H9 (cell line): ENCODE results near the gene BHLHE41. TPM values are rescaled to one million over a fixed set of nuclear protein-coding genes. Genes with fewer than 3 reads are reported as not detected.

ENCODE experiments used
- DNase-seq: peaks from one replicate; pipeline ENCODE4 v3.0.0-alpha.2; 2017
- H2AFZ ChIP-seq: one replicate; pipeline ENCODE4 v1.6.1; 2013; ENCODE audit warnings: mild to moderate bottlenecking, low read length, control low read depth, moderate library complexity
- H2AK5ac ChIP-seq: 2 replicates; pipeline ENCODE4 v1.6.1; 2013; ENCODE audit warnings: low read length, control low read depth, mixed read lengths; ENCODE audit not compliant: insufficient read length
- H2BK120ac ChIP-seq: one replicate; pipeline ENCODE4 v1.6.1; 2013; ENCODE audit warnings: low read depth, mild to moderate bottlenecking, low read length, control low read depth, inconsistent platforms; ENCODE audit not compliant: poor library complexity, severe bottlenecking
- H2BK12ac ChIP-seq: 2 replicates; pipeline ENCODE4 v1.6.1; 2013; ENCODE audit warnings: low read length, control low read depth, mixed read lengths, low read depth; ENCODE audit not compliant: insufficient read length
- H2BK15ac ChIP-seq: 2 replicates; pipeline ENCODE4 v1.6.1; 2013; ENCODE audit warnings: low read depth, low read length, control low read depth
- H2BK20ac ChIP-seq: one replicate; pipeline ENCODE4 v1.6.1; 2013; ENCODE audit warnings: low read depth, mild to moderate bottlenecking, low read length, control low read depth, inconsistent platforms; ENCODE audit not compliant: poor library complexity, severe bottlenecking
- H2BK5ac ChIP-seq: 2 replicates; pipeline ENCODE4 v1.6.1; 2013; ENCODE audit warnings: low read length, control low read depth, mixed read lengths; ENCODE audit not compliant: insufficient read length
- H3K14ac ChIP-seq: 2 replicates; pipeline ENCODE4 v1.6.1; 2013; ENCODE audit warnings: low read length, control low read depth; ENCODE audit not compliant: insufficient read depth
- H3K18ac ChIP-seq: 2 replicates; pipeline ENCODE4 v1.6.1; 2013; ENCODE audit warnings: low read depth, mild to moderate bottlenecking, mixed read lengths, low read length, control low read depth; ENCODE audit not compliant: insufficient read length
- H3K23ac ChIP-seq: 2 replicates; pipeline ENCODE4 v1.6.1; 2013; ENCODE audit warnings: low read length, control low read depth, mixed read lengths, low read depth; ENCODE audit not compliant: insufficient read length
- H3K23me2 ChIP-seq: 2 replicates; pipeline ENCODE4 v1.6.1; 2013; ENCODE audit warnings: low read depth, mild to moderate bottlenecking, mixed read lengths, low read length, control low read depth; ENCODE audit not compliant: insufficient read length, poor library complexity, severe bottlenecking
- H3K27ac ChIP-seq: 2 replicates; pipeline ENCODE4 v1.5.1; 2013; ENCODE audit warnings: low read length, control low read depth, mixed read lengths, low read depth; ENCODE audit not compliant: insufficient read length
- H3K27me3 ChIP-seq: 2 replicates; pipeline ENCODE4 v1.6.1; 2013; ENCODE audit warnings: low read length, control low read depth, inconsistent platforms; ENCODE audit not compliant: insufficient read depth
- H3K4ac ChIP-seq: 2 replicates; pipeline ENCODE4 v1.6.1; 2013; ENCODE audit warnings: low read depth, mild to moderate bottlenecking, control low read depth, inconsistent platforms, low read length, moderate library complexity
- H3K4me1 ChIP-seq: 2 replicates; pipeline ENCODE4 v1.6.1; 2013; ENCODE audit warnings: low read length, control low read depth, inconsistent platforms; ENCODE audit not compliant: insufficient read depth
- H3K4me2 ChIP-seq: 2 replicates; pipeline ENCODE4 v1.6.1; 2013; ENCODE audit warnings: low read length, control low read depth, mixed read lengths; ENCODE audit not compliant: insufficient read length, insufficient read depth
- H3K56ac ChIP-seq: 2 replicates; pipeline ENCODE4 v1.6.1; 2013; ENCODE audit warnings: low read depth, mild to moderate bottlenecking, mixed read lengths, low read length, control low read depth; ENCODE audit not compliant: insufficient read length
- H3K79me1 ChIP-seq: 2 replicates; pipeline ENCODE4 v1.6.1; 2013; ENCODE audit warnings: low read depth, mild to moderate bottlenecking, moderate library complexity, low read length, control low read depth, inconsistent platforms; ENCODE audit not compliant: insufficient read depth, poor library complexity, severe bottlenecking
- H3K79me2 ChIP-seq: 2 replicates; pipeline ENCODE4 v1.6.1; 2013; ENCODE audit warnings: low read length, control low read depth, inconsistent platforms; ENCODE audit not compliant: insufficient read depth
- H3K9ac ChIP-seq: 2 replicates; pipeline ENCODE4 v1.6.1; 2013; ENCODE audit warnings: low read length, control low read depth, mixed read lengths; ENCODE audit not compliant: insufficient read length; ENCODE audit errors: extremely low read depth
- H3K9me3 ChIP-seq: one replicate; pipeline ENCODE4 v1.6.1; 2013; ENCODE audit warnings: low read depth, low read length, inconsistent platforms; ENCODE audit not compliant: control insufficient read depth
- H3T11ph ChIP-seq: one replicate; pipeline ENCODE4 v1.6.1; 2013; ENCODE audit warnings: mild to moderate bottlenecking, low read length, control low read depth, inconsistent platforms
- H4K20me1 ChIP-seq: one replicate; pipeline ENCODE4 v1.6.1; 2013; ENCODE audit not compliant: control insufficient read depth, insufficient read length, insufficient read depth
- H4K5ac ChIP-seq: 2 replicates; pipeline ENCODE4 v1.6.1; 2013; ENCODE audit warnings: low read depth, mild to moderate bottlenecking, mixed read lengths, low read length, control low read depth; ENCODE audit not compliant: insufficient read length
- H4K8ac ChIP-seq: replicated peaks from 2 replicates; pipeline ENCODE4 v1.6.1; 2013; ENCODE audit warnings: low read length, control low read depth, mixed read lengths, low read depth; ENCODE audit not compliant: insufficient read length
- H4K91ac ChIP-seq: 2 replicates; pipeline ENCODE4 v1.6.1; 2013; ENCODE audit warnings: low read depth, mild to moderate bottlenecking, moderate library complexity, mixed read lengths, low read length, control low read depth; ENCODE audit not compliant: insufficient read length
- H3K27ac Mint-ChIP-seq, 3 experiments: 2 replicates in 2 of 3; 3 replicates in 1 of 3; pipeline ENCODE4 v1.8.0; 2020 to 2021; ENCODE audit warnings: mixed read lengths in 3 of 3, mild to moderate bottlenecking in 1 of 3, moderate library complexity in 1 of 3
- H3K27me3 Mint-ChIP-seq: 2 replicates; pipeline ENCODE4 v1.8.0; 2021; ENCODE audit warnings: low read depth, mild to moderate bottlenecking, moderate library complexity, mixed read lengths
- H3K36me3 Mint-ChIP-seq, 3 experiments: 2 replicates in 2 of 3; 3 replicates in 1 of 3; pipeline ENCODE4 v1.8.0; 2020 to 2021; ENCODE audit warnings: low read depth in 3 of 3, mixed read lengths in 3 of 3; ENCODE audit not compliant: insufficient read depth in 1 of 3
- H3K4me1 Mint-ChIP-seq, 2 experiments: 2 replicates each; pipeline ENCODE4 v1.8.0; 2020; ENCODE audit warnings: mixed read lengths in 2 of 2
- H3K4me3 Mint-ChIP-seq, 2 experiments: 2 replicates in 1 of 2; 3 replicates in 1 of 2; pipeline ENCODE4 v1.8.0; 2020 to 2021; ENCODE audit warnings: mild to moderate bottlenecking in 2 of 2, mixed read lengths in 2 of 2, moderate library complexity in 1 of 2
- H3K9me3 Mint-ChIP-seq, 2 experiments: 2 replicates in 1 of 2; 3 replicates in 1 of 2; pipeline ENCODE4 v1.8.0; 2020; ENCODE audit warnings: mild to moderate bottlenecking in 2 of 2, mixed read lengths in 2 of 2, moderate library complexity in 1 of 2
- CTCF ChIP-seq: fragments of 200-600 bp; sonication (generic); conservative IDR thresholded peaks from 3 replicates; pipeline ENCODE4 v1.8.0; 2021; ENCODE audit warnings: antibody characterized with exemption, mild to moderate bottlenecking
- WGBS: extraction: QIAGEN DNeasy Blood & Tissue Kit; methylation state at CpG from one replicate; pipeline ENCODE4 v1.1.7; 2013; ENCODE audit warnings: missing lambda C conversion rate, low lambda C conversion rate, mixed read lengths; ENCODE audit not compliant: insufficient read length; ENCODE audit errors: extremely low coverage; 5-methylcytosine and 5-hydroxymethylcytosine counted together
- total RNA-seq: library from RNA; stranded (reverse); gene quantifications from 2 replicates; pipeline ENCODE4 v1.2.1, GENCODE V29; 2021

Gene BHLHE41
- total RNA-seq, 1 experiment from 2014 or later: 0.33 TPM

DNA sequence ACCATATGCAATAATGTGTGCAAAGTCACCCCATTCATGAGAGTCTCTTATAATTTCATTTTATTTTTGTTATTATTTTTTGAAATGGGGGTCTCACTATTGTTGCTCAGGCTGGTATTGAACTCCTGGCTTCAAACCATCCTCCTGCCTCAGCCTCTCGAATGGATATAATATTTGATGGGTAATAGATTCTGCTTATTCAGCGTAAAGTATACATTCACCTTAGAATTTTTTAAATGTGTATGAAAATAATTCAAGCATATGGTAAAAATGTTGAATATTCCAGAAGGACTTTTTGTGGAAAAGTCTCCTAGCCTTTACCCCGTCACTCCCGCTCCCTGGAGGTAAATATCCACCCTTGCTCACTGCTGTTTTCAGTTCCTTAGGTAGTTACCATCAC lies 47.2 kb upstream of the BHLHE41 start:
- no peaks in the 10 kb centered on the region for H3K9me3 ChIP-seq
- Mint-ChIP-seq H3K27me3 (no peaks in the 10 kb centered on the region), H3K36me3 (no peaks in the 10 kb centered on the region), H3K4me3 (no peak overlapping the region), H3K27ac (no peak overlapping the region), H3K9me3 (no peaks in the 10 kb centered on the region; a peak in 1 of 5 replicates), H3K4me1 (no peaks in the 10 kb centered on the region)
- no peak overlapping the region for H3K9ac ChIP-seq
- WGBS: no CpG with 5 or more reads among the region's 4 CpGs
- no peak overlapping the region for H2AK5ac ChIP-seq
- H4K8ac ChIP-seq: no peak overlapping the region
- no peaks in the 10 kb centered on the region for H4K20me1 ChIP-seq
- no peak overlapping the region for H4K91ac ChIP-seq
- no peak overlapping the region for H2BK15ac ChIP-seq
- no peak overlapping the region for H3K56ac ChIP-seq
- no peak for TF ChIP-seq CTCF
- no peak overlapping the region for H3K18ac ChIP-seq
- no peak overlapping the region for H3K23ac ChIP-seq
- H3K4me2 ChIP-seq: no peak overlapping the region
- H3K79me1 ChIP-seq: no peaks in the 10 kb centered on the region
- no peak overlapping the region for H2BK12ac ChIP-seq
- no peaks in the 10 kb centered on the region for H3K4me1 ChIP-seq
- H2BK20ac ChIP-seq: no peak overlapping the region
- no peak for DNase-seq
- no peaks in the 10 kb centered on the region for H3K23me2 ChIP-seq
- no peak overlapping the region for H4K5ac ChIP-seq
- no peaks in the 10 kb centered on the region for H3K27me3 ChIP-seq
- no peak overlapping the region for H2BK120ac ChIP-seq
- H3K27ac ChIP-seq: no peak overlapping the region
- H2AFZ ChIP-seq: no peak overlapping the region
- no peak overlapping the region for H3K4ac ChIP-seq
- no peaks in the 10 kb centered on the region for H3K79me2 ChIP-seq
- no peak overlapping the region for H3T11ph ChIP-seq
- H3K14ac ChIP-seq: no peak overlapping the region
- no peak overlapping the region for H2BK5ac ChIP-seq
